ENCODE results near the gene ANKRD31. TPM values are rescaled to one million over a fixed set of nuclear protein-coding genes. Genes with fewer than 3 reads are reported as not detected.
"Not testable (repeated sequence)": the region's sequence is repeated elsewhere in the genome, so short reads cannot be mapped to it uniquely, and the experiment has no call there.

Gene ANKRD31
- total RNA-seq, 1 donor from 2014 or later: not detected

- no peak for DNase-seq
Measured at GRCh38 chr5:75142566-75143136, 94.0 kb downstream of the ANKRD31 start.

- no peak for DNase-seq
Measured at GRCh38 chr5:75140277-75140676, 96.4 kb downstream of the ANKRD31 start.

- no peak for DNase-seq
Measured at GRCh38 chr5:75138689-75139088, 98.0 kb downstream of the ANKRD31 start.

- DNase-seq: no peak
Measured at GRCh38 chr5:75130818-75131349, 105.8 kb downstream of the ANKRD31 start.

GRCh38 chr5:75116856-75117255, 119.8 kb downstream of the ANKRD31 start:
- DNase-seq: no peak

- not testable (repeated sequence) for DNase-seq
Measured at GRCh38 chr5:75114311-75114710, 122.4 kb downstream of the ANKRD31 start.

GRCh38 chr5:75113354-75114113, 123.1 kb downstream of the ANKRD31 start:
- no peak for DNase-seq

GRCh38 chr5:75108931-75109596, 127.6 kb downstream of the ANKRD31 start:
- DNase-seq: no peak

GRCh38 chr5:75108515-75108914, 128.2 kb downstream of the ANKRD31 start:
- DNase-seq: no peak

- DNase-seq: not testable (repeated sequence)
Measured at GRCh38 chr5:75095956-75096355, 140.7 kb downstream of the ANKRD31 start.

GRCh38 chr5:75091597-75091996, 145.1 kb downstream of the ANKRD31 start:
- no peak for DNase-seq

GRCh38 chr5:75089662-75090061, 147.0 kb downstream of the ANKRD31 start:
- no peak for DNase-seq

- DNase-seq: no peak
Measured at GRCh38 chr5:75089137-75089536, 147.5 kb downstream of the ANKRD31 start.

- DNase-seq: no peak
Measured at GRCh38 chr5:75088648-75089047, 148.0 kb downstream of the ANKRD31 start.

GRCh38 chr5:75081510-75081909, 155.2 kb downstream of the ANKRD31 start:
- DNase-seq: no peak

GRCh38 chr5:75079346-75079745, 157.3 kb downstream of the ANKRD31 start:
- DNase-seq: not testable (repeated sequence)

- no peak for DNase-seq
Measured at GRCh38 chr5:75078027-75078426, 158.7 kb downstream of the ANKRD31 start.

- DNase-seq: no peak
Measured at GRCh38 chr5:75072061-75072460, 164.6 kb downstream of the ANKRD31 start.

- no peak for DNase-seq
Measured at GRCh38 chr5:75071100-75071499, 165.6 kb downstream of the ANKRD31 start.

- DNase-seq: no peak
Measured at GRCh38 chr5:75067434-75067833, 169.2 kb downstream of the ANKRD31 start.

- DNase-seq: no peak
Measured at GRCh38 chr5:75062925-75063531, 173.7 kb downstream of the ANKRD31 start.

GRCh38 chr5:75059912-75060545, 176.6 kb downstream of the ANKRD31 start:
- no peak for DNase-seq

All from dermis blood vessel endothelial cell (primary cell).